ENCODE measurements around the gene CEMIP.
A peak's percentile ranks its signal among the peaks of the same experiment; 100 is the strongest.

CEMIP gene, protein sequence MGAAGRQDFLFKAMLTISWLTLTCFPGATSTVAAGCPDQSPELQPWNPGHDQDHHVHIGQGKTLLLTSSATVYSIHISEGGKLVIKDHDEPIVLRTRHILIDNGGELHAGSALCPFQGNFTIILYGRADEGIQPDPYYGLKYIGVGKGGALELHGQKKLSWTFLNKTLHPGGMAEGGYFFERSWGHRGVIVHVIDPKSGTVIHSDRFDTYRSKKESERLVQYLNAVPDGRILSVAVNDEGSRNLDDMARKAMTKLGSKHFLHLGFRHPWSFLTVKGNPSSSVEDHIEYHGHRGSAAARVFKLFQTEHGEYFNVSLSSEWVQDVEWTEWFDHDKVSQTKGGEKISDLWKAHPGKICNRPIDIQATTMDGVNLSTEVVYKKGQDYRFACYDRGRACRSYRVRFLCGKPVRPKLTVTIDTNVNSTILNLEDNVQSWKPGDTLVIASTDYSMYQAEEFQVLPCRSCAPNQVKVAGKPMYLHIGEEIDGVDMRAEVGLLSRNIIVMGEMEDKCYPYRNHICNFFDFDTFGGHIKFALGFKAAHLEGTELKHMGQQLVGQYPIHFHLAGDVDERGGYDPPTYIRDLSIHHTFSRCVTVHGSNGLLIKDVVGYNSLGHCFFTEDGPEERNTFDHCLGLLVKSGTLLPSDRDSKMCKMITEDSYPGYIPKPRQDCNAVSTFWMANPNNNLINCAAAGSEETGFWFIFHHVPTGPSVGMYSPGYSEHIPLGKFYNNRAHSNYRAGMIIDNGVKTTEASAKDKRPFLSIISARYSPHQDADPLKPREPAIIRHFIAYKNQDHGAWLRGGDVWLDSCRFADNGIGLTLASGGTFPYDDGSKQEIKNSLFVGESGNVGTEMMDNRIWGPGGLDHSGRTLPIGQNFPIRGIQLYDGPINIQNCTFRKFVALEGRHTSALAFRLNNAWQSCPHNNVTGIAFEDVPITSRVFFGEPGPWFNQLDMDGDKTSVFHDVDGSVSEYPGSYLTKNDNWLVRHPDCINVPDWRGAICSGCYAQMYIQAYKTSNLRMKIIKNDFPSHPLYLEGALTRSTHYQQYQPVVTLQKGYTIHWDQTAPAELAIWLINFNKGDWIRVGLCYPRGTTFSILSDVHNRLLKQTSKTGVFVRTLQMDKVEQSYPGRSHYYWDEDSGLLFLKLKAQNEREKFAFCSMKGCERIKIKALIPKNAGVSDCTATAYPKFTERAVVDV (N-terminal part only)

DNA sequence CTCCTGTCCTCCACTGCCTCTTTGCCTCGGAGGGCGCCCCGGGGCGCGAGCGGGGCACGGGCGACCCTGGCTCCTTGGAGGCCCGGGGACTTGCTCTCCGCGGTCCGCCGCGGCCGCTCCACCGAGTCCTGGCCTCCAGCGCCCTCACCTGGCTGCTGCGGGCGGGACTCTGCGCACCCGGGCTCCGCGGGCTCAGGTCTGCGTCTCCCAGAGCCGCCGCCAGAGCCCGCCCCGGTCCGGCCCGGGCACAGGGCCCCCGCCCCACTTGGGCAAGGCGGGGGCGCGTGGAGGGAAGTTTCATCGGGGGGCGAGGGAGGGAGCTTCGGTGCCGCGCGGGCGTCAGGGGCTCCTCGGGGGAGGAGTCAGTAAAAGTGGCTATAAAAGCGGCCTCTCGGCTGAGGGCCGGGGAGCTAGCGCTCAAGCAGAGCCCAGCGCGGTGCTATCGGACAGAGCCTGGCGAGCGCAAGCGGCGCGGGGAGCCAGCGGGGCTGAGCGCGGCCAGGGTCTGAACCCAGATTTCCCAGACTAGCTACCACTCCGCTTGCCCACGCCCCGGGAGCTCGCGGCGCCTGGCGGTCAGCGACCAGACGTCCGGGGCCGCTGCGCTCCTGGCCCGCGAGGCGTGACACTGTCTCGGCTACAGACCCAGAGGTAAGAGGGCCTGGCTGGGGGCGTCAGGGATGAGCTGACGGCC lies at the start of gene CEMIP:
Gene CEMIP, plus strand, starts transcription at position 407 of the 694 bp plus-strand sequence. CDS start 94,510 bp downstream, outside the sequence.
- DNase-seq = peak; percentile 66 to 88 (median 86)

DNA sequence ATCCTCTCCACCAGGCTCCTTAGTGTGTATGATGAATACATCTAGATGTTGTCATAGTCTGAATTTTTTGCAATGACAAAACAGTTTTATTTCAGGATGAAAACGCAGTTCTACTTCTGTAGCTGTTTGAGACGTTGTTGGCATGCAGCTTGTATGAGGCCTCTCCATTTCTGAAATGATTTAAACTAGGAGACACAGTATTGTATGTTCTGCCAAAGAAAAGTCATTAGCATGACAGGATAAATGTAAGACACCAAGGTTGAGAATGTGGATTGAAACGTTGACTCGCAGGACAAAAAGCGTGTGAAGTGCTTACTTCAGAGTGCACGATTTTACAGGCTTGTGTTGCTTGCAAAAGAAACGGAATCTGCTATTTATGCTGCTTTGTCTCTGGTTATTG lies 48.8 kb upstream of the CEMIP start:
- no peak for DNase-seq

DNA sequence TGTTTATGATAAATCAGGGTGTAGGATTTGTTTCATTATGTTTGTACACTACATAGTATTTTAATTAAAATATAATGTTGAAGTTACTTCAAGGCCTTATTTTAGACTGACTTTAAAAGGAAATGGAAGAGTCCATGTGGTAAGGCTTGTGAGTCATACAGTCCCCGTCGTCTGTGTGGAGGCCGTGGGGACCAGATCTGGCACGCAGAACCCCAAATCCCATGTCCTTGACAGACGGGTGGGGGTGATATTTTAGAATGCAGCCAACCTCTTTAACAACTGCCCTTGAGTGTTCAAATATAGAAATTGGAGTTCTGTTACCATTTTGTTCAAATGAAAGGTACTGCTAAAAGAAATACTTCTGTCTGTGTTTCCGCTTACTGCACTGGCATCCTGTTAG lies 48.2 kb upstream of the CEMIP start:
- no peak for DNase-seq

DNA sequence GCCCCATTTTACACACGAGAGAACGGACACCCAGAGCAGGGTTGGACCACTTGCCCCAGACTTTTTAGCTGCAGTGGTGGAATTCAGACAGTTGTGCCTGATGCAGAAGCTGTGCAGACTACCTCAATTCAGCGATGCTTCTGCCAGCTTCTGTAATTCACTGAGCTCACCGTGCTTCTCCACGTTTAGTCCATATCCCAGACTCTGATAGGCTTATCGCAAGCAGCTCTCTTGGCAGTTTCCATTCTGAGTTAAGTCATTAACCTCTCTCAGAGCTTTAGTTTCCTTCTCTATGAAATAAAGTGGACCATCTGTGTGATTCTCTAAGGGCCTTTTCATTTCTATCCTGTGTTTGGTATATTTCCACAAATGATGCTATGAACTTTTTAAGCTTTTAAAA lies 47.0 kb upstream of the CEMIP start:
- DNase-seq = no peak

DNA sequence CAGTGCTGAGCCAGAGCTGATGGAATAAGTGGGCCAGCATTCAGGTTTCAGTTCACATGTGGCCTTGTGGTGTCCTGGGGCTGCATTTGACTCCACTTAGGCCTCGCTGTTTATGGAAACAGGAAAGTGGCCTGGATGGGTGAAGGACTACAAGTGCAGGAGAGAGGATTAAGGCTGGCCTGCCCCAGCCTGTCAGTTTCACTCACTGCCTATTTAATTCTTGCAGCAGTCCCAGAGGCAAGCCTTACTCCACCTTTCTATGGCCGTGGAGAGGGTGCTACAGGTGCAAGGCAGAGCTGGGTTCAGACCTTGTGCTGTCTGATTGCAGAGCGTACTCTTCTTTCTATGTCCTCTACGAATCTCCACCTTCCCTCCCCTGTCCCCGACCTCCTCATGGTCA lies 46.4 kb upstream of the CEMIP start:
- DNase-seq = peak in 1 of 3 experiments; percentile 9

DNA sequence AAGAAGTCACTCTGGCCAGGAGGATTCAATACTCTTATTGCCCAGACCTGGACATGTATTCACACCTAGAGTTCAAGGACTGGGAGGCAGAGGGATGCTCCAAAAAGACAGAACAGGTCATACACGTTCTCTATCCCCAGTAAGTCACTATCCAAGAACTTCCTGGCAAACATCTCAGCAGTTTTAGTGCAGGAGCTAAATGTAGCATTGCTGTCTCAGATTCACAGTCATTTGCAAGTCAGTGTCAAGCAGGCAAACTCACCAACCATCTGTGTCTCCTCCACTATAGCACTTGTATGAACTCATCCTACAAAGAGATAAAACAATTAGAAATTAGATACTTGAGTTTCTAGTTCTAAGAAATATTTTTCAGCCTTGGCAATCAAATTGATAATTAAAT lies 45.7 kb upstream of the CEMIP start:
- no peak for DNase-seq

DNA sequence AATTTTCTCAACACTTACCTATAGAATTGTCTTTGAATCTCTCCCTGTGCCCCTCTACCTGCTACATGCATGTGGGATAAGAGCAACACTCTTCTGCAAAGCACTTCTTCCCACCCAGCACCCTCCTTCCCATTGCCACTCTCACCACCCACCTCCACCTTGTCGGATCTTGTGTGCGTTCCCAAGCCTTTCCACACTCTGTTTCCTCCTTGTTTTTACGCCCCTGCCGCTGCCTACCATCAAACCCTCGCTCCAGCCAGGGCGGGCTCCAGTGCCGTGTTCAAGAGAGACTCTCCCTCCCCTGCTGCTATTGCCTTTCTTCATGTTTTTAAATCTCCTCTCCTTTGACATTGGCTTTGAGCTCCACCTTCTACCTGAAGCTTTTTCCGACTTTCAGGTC lies 43.8 kb upstream of the CEMIP start:
- DNase-seq = no peak

DNA sequence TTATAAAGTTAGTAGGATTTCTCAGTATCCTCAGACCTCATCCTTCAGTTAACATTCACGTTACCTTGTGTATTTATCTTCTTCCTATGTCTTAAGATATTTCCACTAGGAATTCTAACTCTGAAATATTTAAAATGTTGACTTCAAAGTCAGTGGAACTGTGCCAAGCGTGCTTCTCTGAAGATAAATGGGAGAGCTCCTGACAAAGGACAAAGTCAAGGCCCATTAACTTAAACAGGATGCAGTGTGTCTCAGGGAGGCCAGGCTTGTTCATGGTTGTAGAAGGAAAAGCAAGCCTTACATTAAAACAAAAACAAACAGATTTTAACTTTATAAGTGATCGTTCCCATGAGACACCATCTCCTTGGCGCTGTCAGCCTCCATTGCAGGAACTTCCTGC lies 42.6 kb upstream of the CEMIP start:
- peak; percentile 28 to 70 (median 32) for DNase-seq

DNA sequence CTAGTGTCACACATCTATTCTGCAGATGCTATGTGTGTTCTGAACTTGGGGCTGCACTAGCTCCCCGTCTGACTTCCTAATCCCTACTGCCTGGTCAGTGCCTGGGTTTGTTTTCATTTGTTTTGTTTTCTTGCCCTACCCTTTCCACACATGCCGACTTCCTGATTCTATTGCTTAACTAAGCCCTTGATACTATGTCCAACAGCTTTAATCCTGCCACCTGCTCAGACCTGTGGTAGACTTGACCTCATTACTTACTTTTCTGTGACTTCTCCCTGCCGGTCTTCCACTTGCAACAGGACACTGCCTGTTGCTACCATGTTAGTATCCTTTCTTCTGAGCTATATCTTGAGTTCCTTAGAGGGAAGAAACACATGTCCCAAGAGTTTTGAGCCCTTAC lies 39.3 kb upstream of the CEMIP start:
- DNase-seq = no peak

DNA sequence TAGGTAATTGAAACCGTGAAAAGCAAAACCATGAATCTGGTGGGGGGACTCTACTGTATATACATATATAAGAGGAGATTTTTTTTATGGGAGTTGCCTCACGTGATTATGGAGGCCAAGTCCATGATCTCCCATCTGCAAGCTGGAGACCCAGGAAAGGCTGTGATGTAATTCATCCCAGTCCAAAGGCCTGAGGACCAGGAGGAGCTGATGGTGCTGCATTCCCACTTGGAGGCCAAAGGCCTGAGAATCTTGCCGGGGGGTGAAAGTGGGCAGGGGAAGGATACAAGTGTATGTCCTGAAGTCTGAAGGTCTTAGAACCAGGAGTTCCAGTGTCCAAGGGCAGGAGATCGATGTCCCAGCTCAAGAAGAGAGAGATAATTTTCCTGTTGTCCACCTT lies 37.1 kb upstream of the CEMIP start:
- no peak for DNase-seq

DNA sequence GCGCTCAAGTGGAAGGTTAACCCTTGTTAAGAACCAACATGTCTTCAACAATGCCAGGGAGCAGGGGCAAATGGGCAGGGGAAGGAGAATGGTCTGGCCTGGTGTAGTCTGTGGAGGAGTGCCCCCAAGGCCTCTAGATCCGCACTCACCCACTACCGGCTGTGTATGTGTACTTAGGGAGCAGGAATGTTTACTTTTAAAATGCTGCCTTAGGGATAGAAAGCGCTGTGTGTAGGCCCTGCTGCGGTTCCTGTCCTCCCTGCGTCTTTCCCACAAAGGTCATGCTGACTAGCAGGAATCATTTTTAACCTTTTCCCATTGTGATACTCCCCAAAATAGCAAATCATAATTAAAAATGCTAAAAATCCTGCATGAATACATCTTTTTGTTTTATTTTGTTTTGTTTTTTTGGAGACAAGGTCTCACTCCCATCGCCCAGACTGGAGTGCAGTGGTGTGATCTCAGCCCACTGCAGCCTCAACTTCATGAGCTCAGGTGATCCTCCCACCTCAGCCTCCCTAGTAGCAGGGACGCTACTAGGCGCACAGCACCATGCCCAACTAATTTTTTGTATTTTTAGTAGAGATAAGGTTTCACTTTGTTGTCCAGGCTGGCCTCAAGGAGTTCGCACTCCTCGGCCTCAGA lies 35.9 kb upstream of the CEMIP start:
- peak in 2 of 3 experiments; percentile 37 to 67 for DNase-seq

DNA sequence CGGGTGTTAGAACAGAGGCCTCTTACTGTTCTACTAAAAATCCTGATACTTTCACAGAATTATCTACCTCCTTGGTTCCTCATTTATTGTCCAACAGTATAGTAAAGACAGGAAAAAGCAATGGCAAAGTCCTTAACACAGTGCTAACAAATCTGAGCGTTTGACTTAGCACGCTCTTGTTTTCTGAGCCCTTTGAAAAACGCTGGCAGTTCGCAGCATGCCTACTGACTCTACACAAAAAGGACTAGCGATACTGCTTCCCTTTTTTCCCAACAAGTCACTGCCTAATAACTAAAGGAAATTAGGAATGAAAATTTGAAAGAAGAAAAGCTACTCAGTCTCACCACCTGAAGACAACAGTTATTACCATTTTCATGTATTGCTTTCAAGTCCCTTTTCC lies 34.8 kb upstream of the CEMIP start:
- no peak for DNase-seq

DNA sequence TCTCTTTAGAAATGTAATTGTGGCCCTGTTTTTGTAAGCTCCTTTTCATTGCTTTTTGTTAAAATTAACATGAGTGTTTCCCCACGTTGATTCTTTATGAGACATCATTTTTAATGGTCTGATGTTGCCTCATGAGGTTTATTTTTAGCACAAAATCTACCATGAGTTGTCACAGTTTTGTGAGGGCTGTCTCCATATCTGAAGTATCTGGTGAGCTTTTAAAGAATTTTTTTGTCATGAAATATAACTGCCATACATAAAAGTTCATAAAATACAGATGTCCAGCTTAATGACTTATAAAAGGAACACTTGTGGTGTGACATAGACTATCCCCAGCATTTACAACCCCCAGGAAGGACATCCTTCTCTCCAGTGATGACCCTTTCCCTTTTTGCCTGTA lies 34.3 kb upstream of the CEMIP start:
- no peak for DNase-seq

DNA sequence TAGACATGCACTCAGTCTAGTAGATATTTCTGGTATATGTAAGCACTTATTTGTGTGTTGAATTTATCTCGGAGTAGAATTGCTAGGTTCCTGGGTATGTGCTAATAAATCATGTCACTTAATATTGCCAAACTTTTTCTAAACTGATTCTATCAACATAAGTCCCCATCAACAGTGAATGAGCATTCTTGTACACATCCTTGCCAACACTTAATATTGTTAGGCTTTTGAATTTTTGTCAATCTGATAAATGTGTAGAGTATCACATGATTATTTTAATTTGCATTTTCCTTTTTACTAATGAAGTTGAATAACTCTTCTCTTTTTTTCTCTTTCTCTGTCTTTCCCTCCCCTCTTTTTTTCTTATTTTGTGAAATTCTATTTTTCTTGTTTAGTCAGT lies 33.3 kb upstream of the CEMIP start:
- DNase-seq = no peak

DNA sequence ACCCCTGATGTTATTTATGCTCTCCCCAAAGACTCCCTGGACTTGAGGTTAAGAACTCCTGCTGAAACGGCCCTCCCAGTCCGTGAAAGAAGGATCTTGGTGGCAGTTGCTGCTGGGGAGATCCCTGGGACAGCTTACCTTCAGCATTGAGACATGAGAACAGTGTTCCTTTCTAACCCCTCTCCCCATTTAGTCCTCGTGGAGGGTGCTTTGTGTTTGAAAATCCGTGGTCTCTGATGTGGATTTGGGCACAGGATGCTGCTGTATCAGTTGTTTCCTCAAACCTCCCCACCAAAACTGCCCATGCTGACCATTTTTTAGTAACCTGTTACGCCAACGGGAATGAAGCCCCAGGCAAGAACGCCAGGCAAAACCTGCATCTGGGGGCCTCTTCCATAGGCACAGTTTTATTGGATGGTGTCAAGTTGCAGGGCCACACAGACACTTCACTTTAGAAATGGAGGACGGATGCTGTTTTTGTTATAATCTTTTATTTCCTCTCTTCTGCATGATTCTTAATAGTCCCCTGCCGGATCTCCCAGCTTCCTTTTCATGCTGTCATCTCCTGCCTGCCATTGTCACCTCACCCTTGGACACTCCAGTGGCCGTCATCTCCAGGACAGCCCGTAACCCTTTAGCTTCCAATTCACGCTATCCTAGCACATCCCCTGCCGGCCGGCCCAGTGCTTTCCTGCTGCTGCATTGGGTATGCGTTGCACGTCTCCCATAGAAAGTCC lies 31.7 kb upstream of the CEMIP start:
- no peak for DNase-seq

DNA sequence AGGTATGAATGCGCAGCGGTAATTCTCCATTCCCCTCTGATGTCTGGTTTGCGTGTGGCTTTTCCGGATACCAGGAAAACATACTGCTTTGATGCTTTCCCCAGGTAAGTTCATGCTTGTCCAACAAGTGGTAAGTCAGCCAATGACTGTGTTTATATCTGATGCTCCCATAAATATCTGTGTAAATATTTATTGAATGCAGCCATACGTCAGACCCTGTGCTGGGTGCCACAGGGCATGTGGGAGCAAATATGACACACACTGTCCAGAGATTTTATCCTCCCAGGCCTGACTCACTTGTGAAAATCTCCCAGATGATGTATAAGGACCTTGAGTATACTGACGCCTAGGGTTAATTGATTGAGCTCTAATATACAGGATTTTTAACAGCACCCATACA lies 29.6 kb upstream of the CEMIP start:
- DNase-seq = no peak

DNA sequence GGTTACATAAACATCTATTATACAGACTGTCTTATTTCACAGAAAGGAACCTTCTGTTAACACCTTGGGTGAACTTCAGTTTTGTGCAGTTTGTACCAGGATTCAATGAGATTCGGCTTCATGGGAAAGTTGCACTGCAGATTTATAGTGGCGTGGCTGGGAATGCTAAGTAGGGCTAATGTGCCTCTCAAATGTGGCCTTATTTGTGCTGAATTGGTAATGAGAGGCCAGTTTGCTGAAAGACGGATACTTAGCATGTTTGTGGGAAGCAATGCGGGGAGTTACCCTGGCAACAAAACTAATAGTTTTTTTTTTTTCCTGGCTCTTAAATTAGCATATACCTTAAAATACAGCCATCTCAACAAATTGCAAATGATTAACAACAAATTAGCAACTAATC lies 28.6 kb upstream of the CEMIP start:
- DNase-seq = no peak

DNA sequence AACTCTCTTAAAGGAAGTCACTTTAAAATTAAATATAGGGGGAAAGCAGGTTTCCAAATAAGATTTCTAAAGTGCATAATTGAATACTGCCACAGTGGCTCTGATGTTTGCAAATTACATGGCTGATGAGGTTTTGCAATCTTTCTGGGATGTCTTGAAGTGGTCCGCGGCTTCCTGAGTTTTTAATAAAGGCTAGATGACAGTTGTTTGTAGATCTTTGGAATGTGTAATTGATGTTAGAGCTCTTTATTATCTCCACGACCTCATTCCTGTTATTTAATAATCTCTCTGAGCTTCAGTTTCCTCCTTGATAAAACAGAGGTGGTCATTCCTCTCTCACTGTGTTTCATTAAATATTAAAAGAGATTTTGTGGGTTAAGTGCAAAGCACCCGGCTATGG lies 27.0 kb upstream of the CEMIP start:
- peak in 2 of 3 experiments; percentile 20 to 67 for DNase-seq

DNA sequence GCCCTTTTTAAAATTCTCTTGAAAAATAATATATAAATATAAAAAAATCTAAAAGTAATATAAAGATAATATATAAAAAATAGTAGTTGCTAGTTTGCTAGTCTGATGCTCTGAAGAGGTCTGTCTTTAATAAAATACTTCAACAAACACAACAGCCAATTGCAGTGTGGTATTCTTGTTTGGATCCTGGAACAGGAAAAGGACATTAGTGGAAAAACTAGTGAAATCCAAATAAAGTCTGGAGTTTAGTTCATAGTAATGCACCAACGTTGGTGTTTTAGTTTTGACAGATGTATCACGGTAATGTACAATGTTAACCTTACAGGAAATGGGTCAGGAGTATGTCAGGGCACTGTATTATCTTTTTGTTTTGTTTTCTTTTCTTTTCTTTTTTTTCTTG lies 26.0 kb upstream of the CEMIP start:
- no peak for DNase-seq

DNA sequence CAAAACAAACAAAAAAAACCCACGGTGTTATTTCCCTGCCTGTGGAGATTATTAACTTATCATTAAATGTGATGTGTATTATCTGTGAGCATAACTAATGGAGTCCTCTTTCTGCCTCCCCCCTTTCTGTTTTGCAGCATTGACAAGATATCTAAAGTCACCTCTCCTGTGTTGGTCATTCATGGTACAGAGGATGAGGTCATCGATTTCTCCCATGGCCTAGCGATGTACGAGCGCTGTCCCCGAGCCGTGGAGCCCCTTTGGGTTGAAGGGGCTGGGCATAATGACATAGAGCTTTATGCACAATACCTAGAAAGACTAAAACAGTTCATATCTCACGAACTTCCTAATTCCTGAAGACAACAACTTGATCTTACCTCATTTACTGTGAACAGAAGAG lies 25.2 kb upstream of the CEMIP start:
- no peak for DNase-seq

DNA sequence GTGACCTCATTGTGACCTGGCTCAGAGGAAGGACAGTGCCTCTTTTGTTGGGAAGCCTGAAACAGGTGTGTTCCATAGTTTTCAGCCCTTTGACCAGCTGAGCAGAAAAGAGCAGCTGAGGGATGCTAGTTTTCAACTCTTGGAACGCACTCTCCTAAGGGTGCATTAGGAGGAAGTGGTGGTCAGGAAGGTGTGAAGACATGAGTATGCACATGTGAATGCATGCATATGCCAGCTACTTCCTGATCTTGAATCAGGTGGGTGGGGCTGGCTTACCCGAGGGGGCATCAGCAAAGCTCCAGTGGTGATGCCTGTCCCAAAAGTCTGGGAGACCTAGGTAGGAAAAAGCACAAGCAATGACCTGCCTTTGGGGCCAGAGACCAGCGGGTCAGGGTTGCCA lies 23.3 kb upstream of the CEMIP start:
- DNase-seq = no peak

Measured in NCI-H1417 (cell line).